GM13976 (cell line): ENCODE results near the gene KRCC1.

Experiments used
- DNase-seq: peaks from one replicate; pipeline ENCODE4 v3.0.0; 2012; ENCODE audit warnings: low spot score
- in situ Hi-C: fragments of 300-500 bp; cut with MboI; formaldehyde crosslinking; loops from one replicate; pipeline ENCODE4 v1.12.0; 2022; ENCODE audit warnings: low sequenced_read_pairs, mixed read lengths, inconsistent platforms; ENCODE audit not compliant: unreplicated experiment
- TF ChIP-seq, protein P1 (sequence below): IDR thresholded peaks from 2 replicates; pipeline ENCODE4 v1.5.1; 2012; ENCODE audit warnings: borderline replicate concordance, mild to moderate bottlenecking; ENCODE audit not compliant: insufficient read depth; ENCODE audit errors: extremely low read depth, missing control alignments, control extremely low read depth

Gene KRCC1

DNA sequence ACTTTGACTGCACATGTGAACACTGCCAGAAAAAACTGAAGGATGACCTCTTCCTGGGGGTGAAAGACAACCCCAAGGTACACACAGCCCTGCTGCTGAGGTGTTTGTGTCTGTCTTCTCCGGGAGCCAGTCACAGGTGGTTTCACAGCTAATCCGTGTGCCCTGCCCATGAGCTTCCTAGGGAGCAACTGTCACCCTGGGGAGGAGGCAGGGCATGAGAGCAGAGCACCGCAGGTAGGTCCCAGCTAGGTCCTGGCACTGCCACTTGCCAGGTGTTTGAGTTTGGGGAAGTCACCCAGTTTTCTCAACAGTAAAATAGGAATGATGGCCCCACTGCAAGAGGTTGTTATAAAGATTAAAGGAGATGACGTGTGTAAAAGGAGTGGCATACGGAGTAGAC lies 41.1 kb upstream of the KRCC1 start:
- DNase-seq, result no peak
- in situ Hi-C loops, result no loop called here
- TF ChIP-seq, protein P1, sequence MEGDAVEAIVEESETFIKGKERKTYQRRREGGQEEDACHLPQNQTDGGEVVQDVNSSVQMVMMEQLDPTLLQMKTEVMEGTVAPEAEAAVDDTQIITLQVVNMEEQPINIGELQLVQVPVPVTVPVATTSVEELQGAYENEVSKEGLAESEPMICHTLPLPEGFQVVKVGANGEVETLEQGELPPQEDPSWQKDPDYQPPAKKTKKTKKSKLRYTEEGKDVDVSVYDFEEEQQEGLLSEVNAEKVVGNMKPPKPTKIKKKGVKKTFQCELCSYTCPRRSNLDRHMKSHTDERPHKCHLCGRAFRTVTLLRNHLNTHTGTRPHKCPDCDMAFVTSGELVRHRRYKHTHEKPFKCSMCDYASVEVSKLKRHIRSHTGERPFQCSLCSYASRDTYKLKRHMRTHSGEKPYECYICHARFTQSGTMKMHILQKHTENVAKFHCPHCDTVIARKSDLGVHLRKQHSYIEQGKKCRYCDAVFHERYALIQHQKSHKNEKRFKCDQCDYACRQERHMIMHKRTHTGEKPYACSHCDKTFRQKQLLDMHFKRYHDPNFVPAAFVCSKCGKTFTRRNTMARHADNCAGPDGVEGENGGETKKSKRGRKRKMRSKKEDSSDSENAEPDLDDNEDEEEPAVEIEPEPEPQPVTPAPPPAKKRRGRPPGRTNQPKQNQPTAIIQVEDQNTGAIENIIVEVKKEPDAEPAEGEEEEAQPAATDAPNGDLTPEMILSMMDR, result no peak

DNA sequence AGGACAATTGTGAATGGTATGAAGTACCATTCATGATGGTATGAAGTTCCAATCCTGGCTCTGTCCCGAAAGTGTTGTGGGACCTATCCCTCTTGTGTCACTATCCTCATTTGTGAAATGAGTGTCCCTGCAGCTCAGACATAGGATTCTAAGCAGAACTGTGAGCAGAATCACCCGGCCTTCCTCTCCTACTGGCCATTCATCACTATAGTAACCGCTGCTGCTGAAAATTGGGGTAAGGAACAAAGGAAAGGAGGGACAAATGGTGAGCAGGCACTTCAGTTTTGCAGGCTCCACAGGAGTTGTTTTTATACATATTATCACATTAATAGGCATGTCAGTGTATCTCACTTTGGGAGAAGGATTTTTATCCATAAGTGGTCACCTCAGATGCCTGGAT lies 39.4 kb upstream of the KRCC1 start:
- no peak for DNase-seq
- TF ChIP-seq, protein P1, result no peak
- in situ Hi-C loops, result no loop called here

DNA sequence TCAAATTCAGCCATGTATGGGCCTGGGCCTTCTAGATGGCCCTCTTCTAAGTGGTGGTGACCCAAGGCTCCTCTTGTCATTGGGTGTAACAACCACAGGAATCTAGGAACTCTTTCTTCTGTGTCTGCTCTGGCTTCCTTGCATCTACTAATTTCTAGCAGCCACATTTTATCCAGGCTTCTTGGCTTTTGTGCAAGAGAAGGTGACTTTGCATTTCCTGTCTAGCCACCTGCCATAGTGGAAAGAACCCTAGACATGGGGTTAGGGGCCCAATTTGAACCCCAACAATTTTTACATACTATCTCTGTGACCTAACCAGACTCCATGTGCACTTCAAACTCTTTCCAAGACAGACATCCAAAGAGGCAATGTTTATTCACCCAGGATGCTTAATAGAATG lies 37.2 kb upstream of the KRCC1 start:
- no peak for DNase-seq
- TF ChIP-seq, protein P1, result no peak
- in situ Hi-C loops, result no loop called here

DNA sequence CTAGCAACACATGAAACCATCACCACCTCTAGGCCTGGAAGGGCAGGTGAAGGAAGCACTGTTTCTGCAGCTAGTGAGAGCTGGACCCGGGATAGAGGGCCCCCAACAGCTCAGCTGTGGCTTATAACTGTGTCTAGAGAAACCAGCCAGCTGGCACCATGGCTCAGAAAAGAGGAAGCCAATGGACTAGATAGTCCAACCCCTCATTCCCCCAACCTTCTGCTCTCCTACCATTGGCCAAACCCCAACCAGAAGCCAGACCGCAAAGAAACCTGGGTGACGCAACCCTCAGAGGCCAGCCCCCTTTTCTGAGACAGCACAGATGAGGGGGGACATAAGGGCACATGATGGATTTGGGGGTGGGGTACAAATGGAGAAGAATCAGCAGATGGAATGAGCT lies 36.4 kb upstream of the KRCC1 start:
- no peak for DNase-seq
- in situ Hi-C loops, result no loop called here
- TF ChIP-seq, protein P1, result no peak

DNA sequence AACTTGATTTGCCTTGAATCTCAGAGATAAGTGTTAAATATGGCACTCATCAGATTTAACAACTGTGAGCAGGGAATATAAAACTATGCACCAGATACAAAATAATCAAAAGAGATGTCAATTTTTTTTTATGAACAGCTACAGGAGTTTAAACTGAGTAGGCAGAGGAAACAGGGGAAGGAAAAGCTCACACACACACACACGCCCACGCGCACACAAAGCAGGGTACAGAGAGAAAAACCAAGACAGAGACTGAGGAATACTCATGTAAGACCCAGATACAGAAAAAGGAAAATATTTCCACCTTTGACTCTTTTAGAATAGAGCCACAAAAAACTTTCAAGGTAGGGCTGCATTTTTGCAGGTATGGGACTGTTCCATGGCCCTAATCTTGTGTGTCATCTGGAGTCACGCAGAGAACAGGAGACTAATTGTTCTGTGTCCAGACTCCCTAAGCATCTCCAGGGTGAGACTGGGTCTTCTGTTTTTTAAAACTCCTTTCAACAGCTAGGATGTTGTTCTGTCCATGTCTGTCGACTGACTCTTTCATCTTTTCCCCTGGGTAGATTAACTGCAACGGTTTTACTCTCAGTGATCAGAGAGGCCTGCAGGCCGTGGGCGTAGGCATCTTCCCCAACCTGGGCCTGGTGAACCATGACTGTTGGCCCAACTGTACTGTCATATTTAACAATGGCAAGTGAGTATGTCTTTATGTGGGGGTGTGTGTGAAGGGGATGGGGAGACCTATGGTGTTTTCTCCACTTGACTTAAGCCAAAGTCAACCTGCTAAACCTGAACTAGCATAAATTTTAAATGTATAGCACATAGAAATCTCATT lies 35.1 kb upstream of the KRCC1 start:
- TF ChIP-seq, protein P1, result no peak
- no peak for DNase-seq
- in situ Hi-C loops, result no loop called here

DNA sequence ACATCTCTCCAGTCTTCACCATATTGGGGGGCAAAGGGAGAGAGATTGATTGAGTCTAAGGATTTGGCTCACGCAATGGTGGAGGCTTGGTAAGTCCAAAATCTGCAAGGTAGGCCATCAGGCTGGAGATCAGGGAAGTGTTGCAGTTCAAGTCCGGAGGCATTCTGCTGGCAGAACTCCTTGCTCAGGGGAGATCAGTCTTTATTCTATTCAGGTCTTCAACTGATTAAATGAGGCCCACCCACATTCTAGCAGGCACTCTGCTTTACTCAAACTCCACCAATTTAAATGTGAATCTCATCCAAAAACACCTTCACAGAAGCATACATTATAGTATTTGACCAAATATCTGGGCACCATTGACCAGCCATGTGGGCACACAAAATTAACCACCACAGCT lies 33.4 kb upstream of the KRCC1 start:
- TF ChIP-seq, protein P1, result no peak
- DNase-seq, result no peak
- in situ Hi-C loops, result no loop called here
